ENCODE data around the gene SPON1.
"Not testable (repeated sequence)": the region's sequence is repeated elsewhere in the genome, so short reads cannot be mapped to it uniquely, and the experiment has no call there.

Gene SPON1

DNA sequence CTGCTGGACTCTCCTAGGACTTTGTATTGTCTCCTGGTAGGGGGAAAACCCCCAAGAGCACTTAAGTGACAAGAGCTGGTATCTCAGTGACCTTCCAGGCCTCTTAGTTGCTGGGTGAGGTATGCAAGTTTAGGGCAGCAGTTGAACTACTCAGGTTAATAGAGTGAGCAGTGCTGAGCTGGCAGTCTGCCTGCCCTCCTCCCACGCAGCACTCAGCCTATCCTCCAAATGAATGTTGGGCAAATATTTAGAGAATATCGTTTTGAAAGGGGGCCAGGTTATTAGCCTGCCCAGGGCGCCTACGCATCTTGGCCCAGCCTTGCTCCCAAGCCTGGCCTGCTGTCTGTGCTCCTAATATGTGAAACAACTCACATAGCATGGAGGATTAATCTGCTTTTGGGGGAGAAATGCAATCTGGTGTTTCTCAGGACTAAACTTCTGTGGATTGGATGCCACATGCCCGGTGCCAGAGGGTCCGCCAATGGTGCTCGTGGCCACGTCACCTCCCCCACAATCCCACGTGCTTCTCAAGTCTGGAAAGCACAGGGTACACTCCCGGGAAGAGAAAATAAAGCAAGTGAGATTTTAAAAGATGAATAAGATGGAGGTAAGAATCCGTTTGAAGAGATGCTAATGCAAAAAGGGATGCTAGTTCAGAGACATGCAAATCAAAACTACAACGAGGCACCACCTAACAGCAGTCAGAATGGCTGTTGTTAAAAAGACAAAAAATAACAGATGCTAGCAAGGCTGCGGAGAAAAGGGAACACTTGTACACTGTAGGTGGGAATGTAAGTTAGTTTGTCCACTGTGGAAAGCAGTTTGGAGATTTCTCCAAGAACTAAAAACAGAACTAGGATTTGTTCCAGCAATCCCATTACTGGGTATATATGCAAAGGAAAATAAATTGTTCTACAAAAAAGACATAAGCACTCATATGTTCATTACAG, 67.7 kb downstream of the SPON1 start:
- Mint-ChIP-seq H3K4me1 (no peaks in the 10 kb centered on the region), H3K36me3 (no peaks in the 10 kb centered on the region), H3K9me3 (no peaks in the 10 kb centered on the region), H3K4me3 (no peak overlapping the region), H3K27ac (no peak overlapping the region), H3K27me3 (no peaks in the 10 kb centered on the region)

DNA sequence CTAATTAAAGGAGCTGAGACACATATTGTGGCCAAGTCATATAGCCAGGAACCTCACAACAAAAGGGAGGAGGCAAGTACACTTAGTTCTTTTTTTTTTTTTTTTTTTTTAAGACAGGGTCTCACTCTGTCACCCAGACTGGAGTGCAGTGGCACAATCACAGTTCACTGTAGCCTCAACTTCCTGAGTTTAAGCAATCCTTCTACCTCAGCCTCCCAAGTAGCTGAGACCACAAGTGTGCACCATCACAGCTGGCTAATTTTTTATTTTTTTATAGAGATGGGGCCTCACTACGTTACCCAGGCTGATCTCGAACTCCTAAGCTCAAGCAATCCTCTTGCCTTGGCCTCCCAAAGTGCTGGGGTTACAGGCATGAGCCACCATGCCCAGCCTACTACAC, 73.0 kb downstream of the SPON1 start:
- not testable (repeated sequence) for H3K4me3 Mint-ChIP-seq, H3K27ac Mint-ChIP-seq, H3K9me3 Mint-ChIP-seq, H3K4me1 Mint-ChIP-seq, H3K27me3 Mint-ChIP-seq, H3K36me3 Mint-ChIP-seq

DNA sequence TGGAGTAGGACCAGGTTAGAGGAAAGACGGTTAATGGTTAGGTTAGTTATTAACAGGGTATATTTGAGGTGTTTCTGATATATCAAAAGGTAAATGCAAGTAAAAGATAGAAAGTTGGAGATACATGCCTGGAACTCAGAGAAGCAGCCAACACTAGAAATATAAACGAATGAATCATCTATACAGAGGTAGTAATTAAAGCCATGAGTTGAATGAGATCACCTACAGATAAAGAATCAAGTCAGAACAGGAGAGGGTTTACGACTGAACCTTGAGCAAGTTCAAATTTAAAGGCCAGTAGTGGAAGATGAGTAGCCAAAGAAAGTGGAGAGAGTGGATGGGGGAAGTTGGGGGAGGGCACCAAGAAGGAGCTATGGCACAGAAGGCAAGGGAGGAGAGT, 73.9 kb downstream of the SPON1 start:
- Mint-ChIP-seq H3K27ac (no peak overlapping the region), H3K36me3 (no peaks in the 10 kb centered on the region), H3K4me1 (no peaks in the 10 kb centered on the region)

DNA sequence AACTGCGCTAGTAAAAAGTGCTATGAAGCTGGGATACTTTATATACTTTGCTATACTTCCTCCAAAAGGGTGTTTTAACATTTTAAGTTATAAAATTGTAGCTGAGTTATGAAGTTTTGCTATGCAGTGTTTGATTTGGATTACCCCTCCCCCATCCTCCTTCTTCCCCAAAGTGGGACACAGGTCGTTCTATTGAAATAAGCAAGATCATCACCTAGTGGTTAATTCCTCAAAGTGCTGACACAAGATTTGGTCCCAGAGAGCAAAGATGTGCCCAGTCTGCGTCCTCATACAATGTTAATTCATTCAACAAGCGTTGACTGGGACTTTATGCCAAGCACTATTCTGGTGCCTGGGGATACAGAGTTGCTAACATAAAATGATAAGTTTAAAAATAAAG, 78.5 kb downstream of the SPON1 start:
- H3K27me3 Mint-ChIP-seq: no peaks in the 10 kb centered on the region
- H3K4me3 Mint-ChIP-seq: no peak overlapping the region
- H3K36me3 Mint-ChIP-seq: no peaks in the 10 kb centered on the region
- peaks cover 8% of the 10 kb centered on the region for H3K9me3 Mint-ChIP-seq
- H3K27ac Mint-ChIP-seq: no peak overlapping the region
- no peaks in the 10 kb centered on the region for H3K4me1 Mint-ChIP-seq

More for the DNA sequence above, 73.9 kb downstream of the SPON1 start:
- Mint-ChIP-seq H3K27me3 (no peaks in the 10 kb centered on the region), H3K9me3 (peaks cover 8% of the 10 kb centered on the region), H3K4me3 (no peak overlapping the region)

DNA sequence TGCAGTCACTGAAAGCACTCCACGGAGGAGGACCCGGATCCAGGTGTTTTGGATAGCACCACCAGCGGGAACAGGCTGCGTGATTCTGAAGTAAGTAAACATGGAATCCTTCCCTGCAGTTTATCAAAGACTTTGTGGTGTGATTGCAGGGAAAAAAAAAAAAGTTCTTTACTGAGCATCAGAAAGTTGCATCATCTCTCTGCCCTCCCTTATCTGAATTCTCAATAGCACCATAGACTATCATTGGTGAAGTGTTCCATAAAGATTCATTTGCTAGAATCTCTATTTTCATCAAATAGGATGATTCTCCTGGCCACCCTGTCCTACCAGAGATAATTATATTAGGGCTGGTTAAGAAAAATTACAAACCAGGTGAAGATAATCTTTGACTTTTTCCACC, 79.0 kb downstream of the SPON1 start:
- H3K9me3 Mint-ChIP-seq: peaks cover 8% of the 10 kb centered on the region
- no peaks in the 10 kb centered on the region for H3K4me1 Mint-ChIP-seq
- H3K4me3 Mint-ChIP-seq: no peak overlapping the region
- no peaks in the 10 kb centered on the region for H3K36me3 Mint-ChIP-seq
- no peak overlapping the region for H3K27ac Mint-ChIP-seq
- H3K27me3 Mint-ChIP-seq: no peaks in the 10 kb centered on the region

DNA sequence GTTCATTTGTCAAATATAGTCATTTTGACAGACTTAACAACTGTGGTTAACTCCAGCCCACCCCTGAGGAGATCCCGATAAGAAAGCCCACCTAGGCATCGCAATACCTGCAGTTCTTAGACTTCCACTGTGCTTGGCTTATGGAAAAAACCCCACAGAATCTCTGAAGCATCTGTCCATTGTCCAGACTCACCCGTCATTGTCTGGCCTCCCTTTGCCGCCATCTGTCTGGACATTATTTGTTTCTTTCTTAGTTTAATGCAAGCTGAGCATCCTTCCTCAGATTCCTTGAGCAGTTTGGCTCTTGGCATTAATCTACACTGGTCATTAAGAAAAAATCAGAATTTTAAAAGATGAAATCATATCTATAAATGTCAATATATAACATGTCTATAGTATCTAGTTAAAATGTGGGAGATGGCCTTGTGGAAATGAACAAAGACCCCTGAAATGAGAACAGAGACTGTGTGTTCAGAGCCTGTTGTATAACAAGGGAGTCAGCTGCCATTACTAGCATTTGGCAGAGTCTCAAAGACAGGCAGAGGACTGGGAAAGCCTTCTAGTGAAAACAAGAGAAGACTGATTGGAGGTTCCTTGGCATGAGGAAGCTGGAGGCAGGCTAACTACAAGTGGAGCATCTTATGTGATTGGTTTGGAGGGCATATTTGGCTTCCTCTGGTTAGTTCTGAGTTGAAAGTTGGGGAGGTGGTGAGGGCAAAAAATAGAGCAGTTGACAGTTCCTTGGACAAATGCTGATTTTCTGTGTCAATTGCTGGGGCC, 80.4 kb downstream of the SPON1 start:
- H3K4me3 Mint-ChIP-seq: no peak overlapping the region
- H3K27me3 Mint-ChIP-seq: no peaks in the 10 kb centered on the region
- no peaks in the 10 kb centered on the region for H3K36me3 Mint-ChIP-seq
- H3K4me1 Mint-ChIP-seq: no peaks in the 10 kb centered on the region
- peaks cover 8% of the 10 kb centered on the region for H3K9me3 Mint-ChIP-seq
- H3K27ac Mint-ChIP-seq: no peak overlapping the region

DNA sequence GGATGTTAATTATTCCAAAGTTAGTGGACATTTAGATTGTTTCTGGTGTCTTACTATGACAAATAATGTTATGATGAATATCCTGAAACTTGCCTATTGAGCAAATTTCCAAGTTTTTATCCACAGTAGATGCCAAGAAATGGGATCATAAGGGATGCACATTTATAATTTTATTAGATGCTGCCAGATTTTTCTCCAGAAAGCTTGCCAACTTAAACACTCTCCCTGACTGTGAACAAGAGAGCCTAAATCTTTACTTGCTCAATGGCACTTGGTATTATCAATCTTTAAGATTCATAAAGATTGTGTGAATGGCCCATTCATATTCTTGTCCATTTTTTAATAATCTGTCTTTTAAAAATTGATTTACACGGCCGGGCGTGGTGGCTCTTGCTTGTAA, 82.4 kb downstream of the SPON1 start:
- H3K27ac Mint-ChIP-seq: no peak overlapping the region
- H3K27me3 Mint-ChIP-seq: no peaks in the 10 kb centered on the region

DNA sequence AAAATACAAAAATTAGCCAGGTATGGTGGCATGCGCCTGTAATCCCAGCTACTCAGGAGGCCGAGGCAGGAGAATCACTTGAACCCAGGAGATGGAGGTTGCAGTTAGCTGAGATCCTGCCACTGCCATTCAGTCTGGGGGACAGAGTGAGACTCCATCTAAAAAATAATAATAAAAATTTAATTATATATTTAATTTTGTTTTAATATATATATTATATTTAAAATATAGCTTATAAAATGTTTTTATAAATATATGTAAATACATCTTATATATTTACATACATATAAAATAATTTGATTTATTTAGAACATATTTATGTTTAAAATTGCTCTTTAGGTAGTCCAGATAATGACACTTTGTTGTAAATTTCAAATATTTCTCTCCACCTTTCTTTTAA, 82.9 kb downstream of the SPON1 start:
- Mint-ChIP-seq H3K36me3 (no peaks in the 10 kb centered on the region), H3K27ac (no peak overlapping the region), H3K4me1 (no peaks in the 10 kb centered on the region), H3K27me3 (no peaks in the 10 kb centered on the region), H3K4me3 (no peak overlapping the region), H3K9me3 (no peaks in the 10 kb centered on the region)

More for the DNA sequence above, 82.4 kb downstream of the SPON1 start:
- Mint-ChIP-seq H3K36me3 (no peaks in the 10 kb centered on the region), H3K4me1 (no peaks in the 10 kb centered on the region), H3K9me3 (peaks cover 4% of the 10 kb centered on the region), H3K4me3 (no peak overlapping the region)

DNA sequence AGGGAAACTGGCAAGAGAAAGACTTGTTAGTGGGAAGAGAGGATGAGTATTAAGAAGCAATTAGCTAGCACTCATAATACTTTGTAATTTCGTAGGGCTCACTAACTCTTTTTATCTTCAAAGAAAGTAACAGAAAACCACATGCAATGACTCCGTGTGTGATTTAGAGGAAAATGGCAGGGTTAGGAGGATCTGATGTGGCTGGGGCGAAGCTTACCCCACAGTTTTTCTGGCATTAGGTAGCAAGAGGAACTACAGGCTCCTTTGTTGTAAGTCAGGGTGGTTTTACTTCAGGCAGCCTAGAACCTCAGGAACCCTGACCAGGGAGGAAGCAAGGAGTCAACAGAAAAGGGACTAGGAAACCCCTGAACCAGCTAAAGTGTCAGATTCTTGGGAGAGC, 89.7 kb downstream of the SPON1 start:
- Mint-ChIP-seq H3K27me3 (no peaks in the 10 kb centered on the region), H3K4me3 (no peak overlapping the region), H3K9me3 (no peaks in the 10 kb centered on the region), H3K4me1 (peaks cover 25% of the 10 kb centered on the region), H3K36me3 (no peaks in the 10 kb centered on the region), H3K27ac (no peak overlapping the region)

DNA sequence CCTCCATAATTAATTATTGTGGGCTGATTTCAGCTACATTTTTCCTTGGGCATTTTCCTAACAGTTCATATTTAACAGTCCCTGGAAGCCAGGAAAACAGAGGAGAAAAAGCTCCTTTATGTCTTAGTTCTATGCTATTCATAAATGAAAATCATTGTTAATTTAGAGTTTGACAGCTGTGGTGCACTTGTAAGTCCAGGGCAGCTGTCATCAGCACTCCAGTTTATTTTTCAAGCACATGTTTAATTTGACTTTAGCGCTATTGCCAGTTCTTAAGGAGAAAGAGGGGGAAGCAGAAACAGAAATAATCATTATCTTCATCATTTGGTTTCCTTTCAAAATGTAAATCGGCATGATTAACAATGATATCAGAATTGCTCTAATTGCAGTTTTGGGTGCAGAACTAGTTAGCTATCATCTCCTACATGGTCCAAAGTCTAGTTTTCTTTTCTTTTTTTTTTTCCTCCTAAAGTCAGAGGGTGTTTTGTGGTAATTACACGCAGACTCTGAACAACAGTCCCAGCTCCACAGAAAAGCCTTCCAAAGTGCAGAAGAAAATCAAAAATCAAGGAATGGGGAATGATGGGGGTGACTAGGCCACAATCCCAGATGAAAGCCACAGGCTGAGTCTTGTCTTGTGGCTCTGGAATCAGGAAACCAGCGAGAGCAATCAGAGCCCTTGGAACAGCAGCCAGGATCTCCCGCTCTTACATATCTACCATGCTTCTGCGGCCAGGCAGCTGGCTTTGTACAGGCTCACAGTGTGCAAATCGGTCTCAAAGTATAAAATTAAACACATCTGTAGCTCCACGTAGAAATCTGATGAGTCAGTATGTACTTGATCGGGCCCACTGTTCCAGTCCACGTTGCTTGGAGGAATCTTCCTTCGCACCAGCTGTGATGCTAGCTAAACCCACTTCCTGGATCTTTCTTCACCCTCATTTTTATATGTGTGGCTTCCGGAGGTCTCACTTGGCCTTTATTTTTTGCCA, 91.9 kb downstream of the SPON1 start:
- peaks cover 25% of the 10 kb centered on the region for H3K4me1 Mint-ChIP-seq
- H3K27me3 Mint-ChIP-seq: no peaks in the 10 kb centered on the region
- no peak overlapping the region for H3K4me3 Mint-ChIP-seq
- no peaks in the 10 kb centered on the region for H3K9me3 Mint-ChIP-seq
- H3K36me3 Mint-ChIP-seq: no peaks in the 10 kb centered on the region
- H3K27ac Mint-ChIP-seq: no peak overlapping the region

DNA sequence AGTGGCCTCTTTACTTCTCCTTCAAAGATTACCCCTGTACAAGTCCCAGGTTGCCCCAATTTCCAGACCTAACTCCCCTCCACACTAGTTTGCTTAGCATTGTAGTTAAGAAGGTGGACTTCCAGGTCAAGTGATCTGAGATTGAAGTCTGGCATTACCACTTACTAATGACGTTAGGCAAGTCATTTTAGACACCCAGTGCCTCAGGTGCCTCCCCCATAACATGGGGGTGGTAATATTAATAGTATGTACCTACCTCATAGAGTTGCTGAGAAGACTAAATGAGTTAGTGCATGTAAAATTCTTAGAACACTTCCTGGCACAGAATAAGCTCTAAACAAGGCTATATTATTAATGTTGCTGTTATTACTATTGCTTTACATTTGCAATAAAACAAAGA, 93.4 kb downstream of the SPON1 start:
- Mint-ChIP-seq H3K27me3 (no peaks in the 10 kb centered on the region), H3K4me1 (peaks cover 24% of the 10 kb centered on the region), H3K36me3 (no peaks in the 10 kb centered on the region), H3K27ac (no peak overlapping the region), H3K9me3 (no peaks in the 10 kb centered on the region), H3K4me3 (no peak overlapping the region)

DNA sequence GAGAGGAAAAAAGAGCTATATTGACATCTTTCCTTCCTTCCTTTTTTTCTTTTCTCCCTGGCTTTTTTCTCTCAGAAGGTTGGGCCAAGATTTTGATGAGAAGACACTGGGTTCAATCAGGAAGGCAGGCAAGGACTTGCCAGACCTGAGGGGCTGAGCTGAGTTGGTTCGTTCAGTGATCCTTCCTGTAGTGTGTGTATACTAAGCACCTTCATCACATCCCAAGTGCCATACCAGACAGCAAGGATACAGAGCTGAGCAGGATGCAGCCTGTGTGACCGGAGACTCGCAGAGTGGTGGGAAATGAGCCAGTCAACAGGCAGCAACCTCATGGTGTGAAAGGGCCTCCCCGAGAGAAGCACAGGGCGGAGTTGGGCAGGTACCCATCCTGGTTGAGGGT, 95.5 kb downstream of the SPON1 start:
- no peaks in the 10 kb centered on the region for H3K36me3 Mint-ChIP-seq
- H3K9me3 Mint-ChIP-seq: no peaks in the 10 kb centered on the region
- H3K4me3 Mint-ChIP-seq: no peak overlapping the region

DNA sequence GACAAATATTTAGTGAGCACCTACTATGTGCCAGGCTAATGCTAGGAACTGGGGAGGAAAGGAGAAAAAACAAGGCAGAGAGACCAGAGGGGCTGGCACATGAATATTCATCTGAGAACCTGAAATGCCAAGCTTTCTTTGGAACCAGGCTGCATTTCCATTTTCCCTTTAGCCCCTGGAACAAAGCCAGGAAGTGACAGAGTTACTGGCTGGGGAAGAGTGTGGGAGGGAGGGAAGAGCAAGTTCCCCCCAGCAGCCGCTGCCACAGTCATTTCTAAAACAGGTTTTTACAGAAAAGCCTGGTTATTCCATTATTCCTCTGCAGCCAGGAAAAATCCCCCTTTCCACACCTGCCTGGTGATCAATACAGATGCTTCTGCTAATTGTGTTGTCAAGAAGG, 97.0 kb downstream of the SPON1 start:
- no peaks in the 10 kb centered on the region for H3K27me3 Mint-ChIP-seq
- H3K27ac Mint-ChIP-seq: no peak overlapping the region
- no peaks in the 10 kb centered on the region for H3K36me3 Mint-ChIP-seq
- H3K9me3 Mint-ChIP-seq: no peaks in the 10 kb centered on the region
- no peak overlapping the region for H3K4me3 Mint-ChIP-seq
- H3K4me1 Mint-ChIP-seq: peaks cover 17% of the 10 kb centered on the region

More for the DNA sequence above, 95.5 kb downstream of the SPON1 start:
- Mint-ChIP-seq H3K27me3 (no peaks in the 10 kb centered on the region), H3K4me1 (peaks cover 14% of the 10 kb centered on the region), H3K27ac (no peak overlapping the region)

DNA sequence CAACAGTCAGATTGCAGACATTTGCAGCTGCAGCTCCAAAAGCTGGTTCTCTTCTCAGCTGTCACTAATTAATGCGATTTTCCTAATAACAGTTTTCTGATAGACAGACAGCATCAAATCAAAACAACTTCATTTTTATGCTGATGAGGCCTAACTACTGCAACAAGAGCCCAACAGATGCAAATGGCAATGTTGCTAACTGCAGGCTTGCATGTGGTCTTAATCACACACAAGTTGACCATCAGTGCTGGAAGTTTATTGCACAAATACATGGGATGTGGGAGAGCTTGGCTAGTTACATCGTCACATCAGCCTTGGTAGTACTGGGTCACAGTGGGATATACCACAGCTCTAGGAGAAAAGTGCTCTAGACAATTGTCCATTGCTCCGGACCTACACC, 99.2 kb downstream of the SPON1 start:
- no peaks in the 10 kb centered on the region for H3K9me3 Mint-ChIP-seq
- peaks cover 23% of the 10 kb centered on the region for H3K4me1 Mint-ChIP-seq
- no peak overlapping the region for H3K27ac Mint-ChIP-seq
- no peaks in the 10 kb centered on the region for H3K36me3 Mint-ChIP-seq
- H3K27me3 Mint-ChIP-seq: no peaks in the 10 kb centered on the region
- H3K4me3 Mint-ChIP-seq: no peak overlapping the region

DNA sequence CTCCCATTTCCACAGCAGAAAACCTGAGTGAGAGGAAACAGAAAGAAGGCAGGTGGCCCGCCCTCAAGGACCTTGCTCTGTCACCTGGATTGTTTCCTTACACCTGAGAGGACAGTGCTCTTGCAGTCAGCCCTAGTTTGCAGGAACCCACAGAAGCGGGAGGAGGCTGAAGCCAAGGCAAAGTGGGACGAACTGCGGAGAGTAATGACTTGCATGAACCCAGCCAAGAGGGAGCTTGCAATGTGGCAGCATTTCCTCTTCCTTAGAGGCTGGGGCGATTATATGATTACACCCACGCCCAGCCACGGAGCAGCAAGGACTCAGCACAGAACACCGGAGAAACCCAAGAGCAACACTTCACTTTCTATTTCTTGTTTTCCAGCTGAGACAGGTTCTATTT, 102.6 kb downstream of the SPON1 start:
- peaks cover 1% of the 10 kb centered on the region for H3K36me3 Mint-ChIP-seq
- H3K27me3 Mint-ChIP-seq: no peaks in the 10 kb centered on the region
- peak overlapping the region; percentile 64 for H3K4me3 Mint-ChIP-seq
- H3K4me1 Mint-ChIP-seq: peaks cover 23% of the 10 kb centered on the region
- H3K27ac Mint-ChIP-seq: no peak overlapping the region
- H3K9me3 Mint-ChIP-seq: no peaks in the 10 kb centered on the region

Data from activated naive CD4-positive, alpha-beta T cell treated with anti-CD3 and anti-CD28 coated beads, Interleukin-2, amount 50 U/mL, for 24 hours (primary cell).